Upper lobe of right lung (tissue), 1 donor: ENCODE results near the gene SERHL2. TPM values are rescaled to one million over a fixed set of nuclear protein-coding genes. Genes with fewer than 3 reads are reported as not detected.
"Not testable (repeated sequence)": the region's sequence is repeated elsewhere in the genome, so short reads cannot be mapped to it uniquely, and the experiment has no call there.

Experiments
- ATAC-seq: fragments of 200-7000 bp; cut with Tn5 transposase; one replicate; pipeline ENCODE4 v1.9.1; 2020; ENCODE audit warnings: mild to moderate bottlenecking, moderate library complexity
- DNase-seq: peaks from one replicate; pipeline ENCODE4 v3.0.0-alpha.2; 2020
- H3K27ac ChIP-seq: fragments of 200-600 bp; one replicate; pipeline ENCODE4 v1.8.0; 2022
- H3K27me3 ChIP-seq: fragments of 200-600 bp; one replicate; pipeline ENCODE4 v1.8.0; 2022; ENCODE audit warnings: mild to moderate bottlenecking
- H3K36me3 ChIP-seq: fragments of 200-600 bp; one replicate; pipeline ENCODE4 v1.8.0; 2022
- H3K4me1 ChIP-seq: fragments of 200-600 bp; one replicate; pipeline ENCODE4 v1.8.0; 2022
- H3K4me3 ChIP-seq: fragments of 200-600 bp; one replicate; pipeline ENCODE4 v1.8.0; 2022; ENCODE audit warnings: mild to moderate bottlenecking
- H3K9me3 ChIP-seq: fragments of 200-600 bp; one replicate; pipeline ENCODE4 v1.8.0; 2022
- CTCF ChIP-seq: fragments of 200-600 bp; IDR thresholded peaks from one replicate; pipeline ENCODE4 v1.8.0; 2022; ENCODE audit warnings: antibody characterized with exemption
- intact Hi-C: fragments of 100-400 bp; cut with DNase I; formaldehyde crosslinking; loops from one replicate; pipeline ENCODE4 v1.11.0; 2022
- total RNA-seq: library from RNA; stranded (reverse); fragmentation: NEBNext Ultra II Directional; extraction: Animal tissue kit (Norgen Biotek cat#: 25700); gene quantifications from one replicate; pipeline ENCODE4 v1.2.1, GENCODE V29; 2021
- donor health status: DM: no; HTN: yes; CAD: no; lungs with severe emphysema.

The SERHL2 gene
- total RNA-seq, 1 donor from 2014 or later, result 1.2 TPM

- no peaks in the 10 kb centered on the region for H3K27me3 ChIP-seq
- DNase-seq (no peak), ATAC-seq (no peak)
- peaks cover 4% of the 10 kb centered on the region for H3K4me1 ChIP-seq
- no peak for TF ChIP-seq CTCF
- H3K4me3 ChIP-seq, result no peak overlapping the region
- no peaks in the 10 kb centered on the region for H3K36me3 ChIP-seq
- H3K27ac ChIP-seq, result no peak overlapping the region
- intact Hi-C loops, result no loop called here
- H3K9me3 ChIP-seq, result no peaks in the 10 kb centered on the region
Observed at GRCh38 chr22:42564699-42565098, 10.9 kb downstream of the SERHL2 start.

DNA sequence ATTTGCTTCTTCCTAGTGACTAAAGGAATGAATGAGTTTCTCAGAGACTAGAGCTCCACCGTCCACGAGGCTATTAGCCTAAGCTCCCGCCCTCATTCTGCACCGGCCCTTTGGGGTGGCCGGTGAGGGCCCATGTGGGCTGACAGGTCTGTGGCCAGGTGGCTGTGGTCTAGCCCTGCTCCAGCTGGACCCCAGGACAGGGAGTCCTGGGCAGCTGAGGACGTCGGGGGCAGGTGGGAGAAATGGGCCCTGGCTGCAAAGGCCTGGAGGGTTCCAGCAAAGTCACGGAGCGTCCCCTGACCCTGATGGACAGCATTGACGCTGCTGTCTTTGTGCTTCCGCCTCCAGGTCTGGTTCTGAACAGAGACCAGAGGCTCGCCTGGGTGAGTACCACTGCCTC is 12.2 kb downstream of the SERHL2 start:
- no peaks in the 10 kb centered on the region for H3K9me3 ChIP-seq
- DNase-seq (no peak), ATAC-seq (no peak)
- no peak overlapping the region for H3K4me3 ChIP-seq
- intact Hi-C loops, result no loop called here
- H3K4me1 ChIP-seq, result peaks cover 4% of the 10 kb centered on the region
- H3K36me3 ChIP-seq, result no peaks in the 10 kb centered on the region
- no peak for TF ChIP-seq CTCF
- H3K27me3 ChIP-seq, result no peaks in the 10 kb centered on the region
- no peak overlapping the region for H3K27ac ChIP-seq

GRCh38 chr22:42567950-42568349 is 14.2 kb downstream of the SERHL2 start:
- H3K27me3 ChIP-seq, intact Hi-C loops, H3K4me3 ChIP-seq, H3K9me3 ChIP-seq, DNase-seq, H3K4me1 ChIP-seq, H3K36me3 ChIP-seq, H3K27ac ChIP-seq, ATAC-seq: not testable (repeated sequence)

- H3K27me3 ChIP-seq, H3K36me3 ChIP-seq, ATAC-seq, H3K4me3 ChIP-seq, intact Hi-C loops, DNase-seq, H3K27ac ChIP-seq, H3K4me1 ChIP-seq, H3K9me3 ChIP-seq: not testable (repeated sequence)
Observed at GRCh38 chr22:42570580-42570979, 16.8 kb downstream of the SERHL2 start.

- H3K27ac ChIP-seq, H3K4me1 ChIP-seq, H3K9me3 ChIP-seq, ATAC-seq, H3K4me3 ChIP-seq, DNase-seq, intact Hi-C loops, H3K36me3 ChIP-seq, H3K27me3 ChIP-seq: not testable (repeated sequence)
Observed at GRCh38 chr22:42571068-42571467, 17.3 kb downstream of the SERHL2 start.

DNA sequence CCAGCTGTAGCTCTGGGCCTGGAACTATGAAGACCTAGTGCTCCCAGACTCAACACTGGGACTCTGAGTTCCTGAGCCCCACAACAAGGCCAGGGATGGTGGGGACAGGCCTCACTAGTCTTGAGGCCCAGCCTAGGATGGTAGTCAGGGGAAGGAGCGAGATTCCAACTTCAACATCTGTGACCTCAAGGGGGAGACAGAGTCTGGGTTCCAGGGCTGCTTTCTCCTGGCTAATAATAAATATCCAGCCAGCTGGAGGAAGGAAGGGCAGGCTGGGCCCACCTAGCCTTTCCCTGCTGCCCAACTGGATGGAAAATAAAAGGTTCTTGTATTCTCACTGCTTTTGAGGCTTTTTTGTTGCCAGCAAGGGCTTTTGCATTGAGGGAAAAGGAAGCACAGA is 20.3 kb downstream of the SERHL2 start:
- H3K27ac ChIP-seq, H3K27me3 ChIP-seq, H3K4me1 ChIP-seq, H3K4me3 ChIP-seq, DNase-seq, H3K9me3 ChIP-seq, intact Hi-C loops: not testable (repeated sequence)
- ATAC-seq, result peak; percentile 6
- peaks cover 27% of the 10 kb centered on the region for H3K36me3 ChIP-seq

- DNase-seq, intact Hi-C loops, H3K4me1 ChIP-seq, H3K27ac ChIP-seq, ATAC-seq, H3K9me3 ChIP-seq, H3K4me3 ChIP-seq, H3K27me3 ChIP-seq: not testable (repeated sequence)
- peaks cover 27% of the 10 kb centered on the region for H3K36me3 ChIP-seq
Observed at GRCh38 chr22:42574468-42574867, 20.7 kb downstream of the SERHL2 start.

GRCh38 chr22:42575996-42576574 is 22.3 kb downstream of the SERHL2 start:
- peaks cover 32% of the 10 kb centered on the region for H3K36me3 ChIP-seq
- H3K9me3 ChIP-seq, H3K27me3 ChIP-seq, DNase-seq, H3K4me3 ChIP-seq, H3K27ac ChIP-seq, H3K4me1 ChIP-seq, intact Hi-C loops: not testable (repeated sequence)
- ATAC-seq, result peak; percentile 13

DNA sequence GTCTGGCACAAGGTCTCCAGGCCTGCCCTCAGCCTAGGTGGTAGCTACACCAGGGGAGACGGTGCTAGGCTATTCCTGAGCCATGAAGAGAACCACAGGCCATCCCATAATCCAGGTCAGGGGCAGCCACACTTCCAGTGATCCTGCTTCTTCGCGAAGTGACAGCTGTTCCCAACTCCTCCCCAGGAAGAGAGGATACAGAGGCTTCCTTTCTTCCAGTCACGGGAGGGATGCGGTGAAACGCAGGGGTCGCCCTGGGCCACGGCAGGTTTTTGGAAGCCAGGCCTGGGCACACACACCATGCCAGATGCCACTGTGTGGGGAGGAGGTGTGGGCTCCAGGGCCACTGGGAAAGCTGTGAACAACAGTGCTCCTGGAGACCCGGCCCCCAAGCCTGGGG is 23.4 kb downstream of the SERHL2 start:
- H3K27me3 ChIP-seq, H3K27ac ChIP-seq, H3K4me1 ChIP-seq, intact Hi-C loops, H3K9me3 ChIP-seq, H3K4me3 ChIP-seq, ATAC-seq, DNase-seq: not testable (repeated sequence)
- peaks cover 32% of the 10 kb centered on the region for H3K36me3 ChIP-seq
